HepG2 (cell line): ENCODE data around the gene QKI. TPM values are rescaled to one million over a fixed set of nuclear protein-coding genes. Genes with fewer than 3 reads are reported as not detected.
"Not testable (repeated sequence)": the region's sequence is repeated elsewhere in the genome, so short reads cannot be mapped to it uniquely, and the experiment has no call there.

Source experiments
- ATAC-seq: fragments of 200-7000 bp; cut with Tn5 transposase; 3 replicates; pipeline ENCODE4 v1.9.1; 2020; ENCODE audit warnings: mild to moderate bottlenecking, moderate library complexity
- BruUV-seq: library from RNA; stranded (reverse); fragments of 400-500 nt; replicated peaks from 2 replicates; lab custom pipeline; 2021; lab: Mats Ljungman, UMichigan
- CTCF ChIA-PET: fragments of 300-600 bp; formaldehyde crosslinking; extraction: SDS; loops from one replicate; lab custom pipeline; 2021; ENCODE audit warnings: low total read pairs, inconsistent platforms, low intra/inter-chr PET ratio; lab: Yijun Ruan, JAX
- POLR2A ChIA-PET: fragments of 350-600 bp; sonication (Branson Sonifier 250); formaldehyde crosslinking; loops from one replicate; lab custom pipeline; 2020; ENCODE audit warnings: antibody characterized with exemption, inconsistent platforms; lab: Yijun Ruan, JAX
- DNase-seq: peaks from one replicate; pipeline ENCODE4 v3.0.0-alpha.2; 2015; ENCODE audit warnings: low spot score
- FAIRE-seq: peaks from 3 replicates; lab custom pipeline; 2011; peaks lifted over from hg19 to GRCh38; lab: Jason Lieb, UNC
- H2AFZ ChIP-seq: one replicate; pipeline ENCODE4 v1.6.1; 2011; ENCODE audit warnings: low read length, inconsistent platforms
- H3K27ac ChIP-seq: fragments of 300-600 bp; 3 replicates; pipeline ENCODE4 v1.8.0; 2011; ENCODE audit warnings: mixed run types, mild to moderate bottlenecking, mixed read lengths, low read length, inconsistent platforms; ENCODE audit not compliant: insufficient read depth; ENCODE audit errors: extremely low read length
- H3K27me3 ChIP-seq, 2 experiments: fragments of 200-600 bp in 1 of 2; 2 replicates in 1 of 2; 3 replicates in 1 of 2; pipeline versions ENCODE4 v1.6.0 to v1.8.0; 2011; ENCODE audit warnings: low read length in 2 of 2, mild to moderate bottlenecking in 2 of 2, moderate library complexity in 2 of 2, inconsistent platforms in 1 of 2; ENCODE audit not compliant: insufficient read depth in 2 of 2, control insufficient read depth in 1 of 2
- H3K36me3 ChIP-seq, 2 experiments: fragments of 200-600 bp in 1 of 2; replicated peaks in 1 of 2; 2 replicates in 1 of 2; 3 replicates in 1 of 2; pipeline versions ENCODE4 v1.5.1 to v1.8.0; 2011; ENCODE audit warnings: low read length in 2 of 2, inconsistent platforms in 1 of 2; ENCODE audit not compliant: insufficient read depth in 2 of 2, control insufficient read depth in 1 of 2
- H3K4me1 ChIP-seq: 2 replicates; pipeline ENCODE4 v1.5.1; 2012; ENCODE audit warnings: low read length, inconsistent platforms; ENCODE audit not compliant: insufficient read depth
- H3K4me2 ChIP-seq: 2 replicates; pipeline ENCODE4 v1.6.0; 2011; ENCODE audit warnings: low read depth, low read length, inconsistent platforms
- H3K4me3 ChIP-seq, 3 experiments: fragments of 200-600 bp in 1 of 3; sonication (generic), shearing (Covaris generic) in 1 of 3; replicated peaks in 1 of 3; 2 replicates each; pipeline ENCODE4 v1.5.1; 2011 to 2016; ENCODE audit warnings: low read length in 3 of 3, inconsistent platforms in 2 of 3, low read depth in 2 of 3, mild to moderate bottlenecking in 2 of 3, control low read depth in 1 of 3, mixed read lengths in 1 of 3; ENCODE audit not compliant: insufficient read depth in 1 of 3
- H3K79me2 ChIP-seq: one replicate; pipeline ENCODE4 v1.6.1; 2011; ENCODE audit warnings: low read length, inconsistent platforms; ENCODE audit not compliant: insufficient read depth
- H3K9ac ChIP-seq: 2 replicates; pipeline ENCODE4 v1.6.0; 2011; ENCODE audit warnings: mild to moderate bottlenecking, low read depth, low read length, inconsistent platforms; ENCODE audit not compliant: insufficient read depth
- H3K9me3 ChIP-seq: 2 replicates; pipeline ENCODE4 v1.5.1; 2012; ENCODE audit warnings: mild to moderate bottlenecking, low read length
- H4K20me1 ChIP-seq: 2 replicates; pipeline ENCODE4 v1.6.0; 2011; ENCODE audit warnings: inconsistent platforms, mild to moderate bottlenecking, low read length, moderate library complexity; ENCODE audit not compliant: insufficient read depth
- ARNT2 ChIP-seq: sonication (generic); formaldehyde crosslinking; IDR thresholded peaks from 2 replicates; pipeline ENCODE4 v1.8.0; 2022; ENCODE audit warnings: mild to moderate bottlenecking, low read depth, missing genetic modification reagents, moderate library complexity
- CBX2 ChIP-seq, 2 experiments: fragments of 200-600 bp in 1 of 2; sonication (generic); formaldehyde crosslinking in 1 of 2; IDR thresholded peaks; 2 replicates each; pipeline versions ENCODE4 v1.7.0 to v1.8.1; 2018 to 2022; ENCODE audit warnings: low read depth in 2 of 2, low read length in 1 of 2, mild to moderate bottlenecking in 1 of 2, missing genetic modification reagents in 1 of 2
- FOXO4 ChIP-seq: sonication (generic); formaldehyde crosslinking; conservative IDR thresholded peaks from 2 replicates; pipeline ENCODE4 v1.8.1; 2023; ENCODE audit warnings: missing genetic modification reagents
- KDM5A ChIP-seq: fragments of 200-600 bp; sonication (generic); IDR thresholded peaks from 2 replicates; pipeline ENCODE4 v1.7.0; 2018; ENCODE audit warnings: antibody characterized with exemption, mild to moderate bottlenecking, low read length, borderline replicate concordance
- MAZ ChIP-seq, 2 experiments: sonication (generic) in 1 of 2; formaldehyde crosslinking in 1 of 2; IDR thresholded peaks; 2 replicates each; pipeline versions ENCODE4 v1.5.0 to v1.6.1; 2012 to 2020; ENCODE audit warnings: low read depth in 2 of 2, mild to moderate bottlenecking in 2 of 2, borderline replicate concordance in 1 of 2, improper control_type of control experiment in 1 of 2, low read length in 1 of 2, missing genetic modification reagents in 1 of 2, moderate library complexity in 1 of 2
- MTF2 ChIP-seq: sonication (generic); formaldehyde crosslinking; IDR thresholded peaks from 2 replicates; pipeline ENCODE4 v1.5.0; 2020; ENCODE audit warnings: missing genetic modification reagents, borderline replicate concordance
- NCOA2 ChIP-seq: sonication (generic); formaldehyde crosslinking; IDR thresholded peaks from 2 replicates; pipeline ENCODE4 v1.8.0; 2022; ENCODE audit warnings: inconsistent platforms
- PLRG1 ChIP-seq: fragments of 450-650 bp; conservative IDR thresholded peaks from 2 replicates; pipeline ENCODE4 v1.6.1; 2016
- RXRA ChIP-seq: sonication (generic); formaldehyde crosslinking; IDR thresholded peaks from 2 replicates; pipeline ENCODE4 v1.5.1; 2020; ENCODE audit warnings: missing genetic modification reagents
- THYN1 ChIP-seq: sonication (generic); formaldehyde crosslinking; IDR thresholded peaks from 2 replicates; pipeline ENCODE4 v1.8.1; 2023; ENCODE audit warnings: low read depth, mild to moderate bottlenecking, moderate library complexity, missing genetic modification reagents, borderline replicate concordance
- ZNF430 ChIP-seq: sonication (generic); formaldehyde crosslinking; IDR thresholded peaks from 2 replicates; pipeline ENCODE4 v1.9.0; 2021; ENCODE audit warnings: mild to moderate bottlenecking, missing genetic modification reagents
- ZNF44 ChIP-seq: sonication (generic); formaldehyde crosslinking; IDR thresholded peaks from 2 replicates; pipeline ENCODE4 v1.5.1; 2020; ENCODE audit warnings: mild to moderate bottlenecking, missing genetic modification reagents
- WGBS: methylation state at CpG from one replicate; pipeline ENCODE4 v1.1.6; 2017; ENCODE audit warnings: low lambda C conversion rate; 5-methylcytosine and 5-hydroxymethylcytosine counted together
- in situ Hi-C: cut with HindIII; loops from 2 replicates; pipeline ENCODE4 v1.10.0; 2017; ENCODE audit warnings: low pct_unique_long_range_greater_than_20kb; ENCODE audit not compliant: extremely low pct_ligation_motif_present
- intact Hi-C: fragments of 100-400 bp; cut with micrococcal nuclease; formaldehyde crosslinking; loops from one replicate; pipeline ENCODE4 v1.10.0; 2022; ENCODE audit not compliant: unreplicated experiment
- polyA plus RNA-seq, 8 experiments: library from polyadenylated mRNA; depleted of rRNA in 3 of 8; stranded (reverse) in 7 of 8; unstranded in 1 of 8; fragments of >200 nt; fragmentation: Illumina TruSeq in 4 of 8; extraction: Trizol in 4 of 8; gene quantifications; 2 replicates each; pipeline versions ENCODE4 v1.2.1 to v1.2.3, GENCODE V29; 2011 to 2016; ENCODE audit warnings: low read depth in 4 of 8, missing spikeins in 1 of 8, mixed read lengths in 1 of 8; ENCODE audit not compliant: insufficient read depth in 1 of 8
- total RNA-seq, 5 experiments: library from RNA; depleted of rRNA; stranded (reverse); fragments of >200 nt; fragmentation: Illumina TruSeq; extraction: Trizol; gene quantifications; 2 replicates each; pipeline ENCODE4 v1.2.3, GENCODE V29; 2016; ENCODE audit warnings: low read depth in 1 of 5
- TF ChIP-seq, protein P1 (sequence below): sonication (generic); formaldehyde crosslinking; IDR thresholded peaks from 2 replicates; pipeline ENCODE4 v1.4.0; 2020; ENCODE audit warnings: mild to moderate bottlenecking, missing genetic modification reagents

QKI gene
- total and polyA plus RNA-seq, 2 of the 13 experiments (the other 11 are each of a cell fraction or from before 2014, with no cell fraction given), result 136 to 137 TPM

DNA sequence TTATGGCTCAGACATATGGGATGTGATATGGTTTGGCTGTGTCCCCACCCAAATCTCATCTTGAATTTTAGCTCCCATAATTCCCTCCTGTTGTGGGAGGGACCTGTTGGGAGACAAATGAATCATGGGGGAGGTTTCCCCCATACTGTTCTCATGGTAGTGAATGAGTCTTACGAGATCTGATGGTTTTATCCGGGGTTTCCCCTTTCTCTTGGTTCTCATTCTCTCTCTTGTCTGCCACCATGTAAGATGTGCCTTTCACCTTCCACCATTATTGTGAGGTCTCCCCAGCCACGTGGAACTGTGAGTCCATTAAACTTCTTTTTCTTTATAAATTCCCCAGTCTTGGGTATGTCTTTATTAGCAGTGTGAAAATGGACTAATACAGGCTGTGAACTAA lies 31.1 kb upstream of the QKI start:
- DNase-seq, ATAC-seq, POLR2A ChIA-PET, H4K20me1 ChIP-seq, H3K27ac ChIP-seq, H3K36me3 ChIP-seq, H2AFZ ChIP-seq, intact Hi-C loops, FAIRE-seq, H3K4me3 ChIP-seq, CTCF ChIA-PET, BruUV-seq, in situ Hi-C loops, H3K27me3 ChIP-seq, H3K9ac ChIP-seq, H3K4me2 ChIP-seq, H3K79me2 ChIP-seq: not testable (repeated sequence)
- TF ChIP-seq ZNF430 (CRISPR knock-in tag), result peak; percentile 94; the same call in 1 of the 2 replicates
- WGBS, result 51% methylated on average over 3 of the region's 3 CpGs
- peaks cover 46% of the 10 kb centered on the region for H3K4me1 ChIP-seq
- H3K9me3 ChIP-seq, result peaks cover 11% of the 10 kb centered on the region; the same call in 1 of the 2 replicates

DNA sequence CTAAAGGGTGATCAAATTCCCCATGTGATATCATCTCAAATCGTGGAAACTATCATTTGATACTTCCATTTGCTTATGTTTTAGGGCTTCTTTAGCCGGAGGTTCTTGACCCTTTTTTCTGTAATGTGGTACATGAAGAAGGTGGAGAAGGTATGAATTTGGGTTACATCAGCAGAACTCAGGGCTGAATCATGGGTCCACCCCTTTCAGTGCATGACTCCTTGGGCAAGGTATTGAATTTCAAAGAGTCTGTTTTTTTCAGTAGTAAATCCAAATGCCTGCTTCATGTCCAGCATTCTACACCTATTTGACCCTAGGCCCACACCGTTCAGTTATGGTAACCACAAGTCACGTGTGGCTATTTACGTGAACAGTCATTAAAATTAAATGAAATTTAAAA lies 30.6 kb upstream of the QKI start:
- ChIA-PET POLR2A (no interaction called here), CTCF (no interaction called here)
- Histone ChIP-seq H3K4me3 (no peak overlapping the region), H3K4me2 (no peak overlapping the region), H3K9ac (no peak overlapping the region), H2AFZ (no peak overlapping the region), H3K79me2 (no peaks in the 10 kb centered on the region), H3K27ac (no peak overlapping the region), H3K4me1 (peaks cover 50% of the 10 kb centered on the region), H3K9me3 (peaks cover 11% of the 10 kb centered on the region; the same call in 1 of the 2 replicates), H3K36me3 (no peaks in the 10 kb centered on the region), H3K27me3 (no peaks in the 10 kb centered on the region), H4K20me1 (no peaks in the 10 kb centered on the region)
- intact Hi-C loops (no loop called here), in situ Hi-C loops (no loop called here)
- 56% methylated on average over 5 of the region's 5 CpGs for WGBS
- no TSS peak for BruUV-seq
- FAIRE-seq, result no peak
- DNase-seq, result no peak
- no peak for ATAC-seq
- no peak for TF ChIP-seq NCOA2 (CRISPR knock-in tag)
- no peak for TF ChIP-seq MAZ (IDR thresholded peaks at IDR 0.05; ENCODE audit: borderline replicate concordance, low read depth, low read length)
- TF ChIP-seq MAZ (CRISPR knock-in tag; IDR thresholded peaks at IDR 0.05; ENCODE audit: low read depth), result no peak
- no peak for TF ChIP-seq MTF2
- TF ChIP-seq, protein P1, sequence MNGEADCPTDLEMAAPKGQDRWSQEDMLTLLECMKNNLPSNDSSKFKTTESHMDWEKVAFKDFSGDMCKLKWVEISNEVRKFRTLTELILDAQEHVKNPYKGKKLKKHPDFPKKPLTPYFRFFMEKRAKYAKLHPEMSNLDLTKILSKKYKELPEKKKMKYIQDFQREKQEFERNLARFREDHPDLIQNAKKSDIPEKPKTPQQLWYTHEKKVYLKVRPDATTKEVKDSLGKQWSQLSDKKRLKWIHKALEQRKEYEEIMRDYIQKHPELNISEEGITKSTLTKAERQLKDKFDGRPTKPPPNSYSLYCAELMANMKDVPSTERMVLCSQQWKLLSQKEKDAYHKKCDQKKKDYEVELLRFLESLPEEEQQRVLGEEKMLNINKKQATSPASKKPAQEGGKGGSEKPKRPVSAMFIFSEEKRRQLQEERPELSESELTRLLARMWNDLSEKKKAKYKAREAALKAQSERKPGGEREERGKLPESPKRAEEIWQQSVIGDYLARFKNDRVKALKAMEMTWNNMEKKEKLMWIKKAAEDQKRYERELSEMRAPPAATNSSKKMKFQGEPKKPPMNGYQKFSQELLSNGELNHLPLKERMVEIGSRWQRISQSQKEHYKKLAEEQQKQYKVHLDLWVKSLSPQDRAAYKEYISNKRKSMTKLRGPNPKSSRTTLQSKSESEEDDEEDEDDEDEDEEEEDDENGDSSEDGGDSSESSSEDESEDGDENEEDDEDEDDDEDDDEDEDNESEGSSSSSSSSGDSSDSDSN (CRISPR knock-in tag), result no peak
- TF ChIP-seq RXRA, result no peak
- TF ChIP-seq KDM5A, result no peak
- no peak for TF ChIP-seq ZNF44 (CRISPR knock-in tag)
- no peak for TF ChIP-seq PLRG1
- TF ChIP-seq THYN1 (CRISPR knock-in tag), result no peak
- no peak for TF ChIP-seq CBX2 (IDR thresholded peaks at IDR 0.05; ENCODE audit: low read depth, low read length)
- TF ChIP-seq CBX2 (CRISPR knock-in tag; IDR thresholded peaks at IDR 0.05; ENCODE audit: low read depth), result no peak
- TF ChIP-seq ARNT2, result no peak
- TF ChIP-seq FOXO4, result no peak
